ENCODE data around the gene NFATC1. TPM values are rescaled to one million over a fixed set of nuclear protein-coding genes. Genes with fewer than 3 reads are reported as not detected.
A peak's percentile ranks its signal among the peaks of the same experiment; 100 is the strongest.

Gene NFATC1
- total and polyA plus RNA-seq, 8 donors: 3.4 to 7.9 (median 4.4) TPM

DNA sequence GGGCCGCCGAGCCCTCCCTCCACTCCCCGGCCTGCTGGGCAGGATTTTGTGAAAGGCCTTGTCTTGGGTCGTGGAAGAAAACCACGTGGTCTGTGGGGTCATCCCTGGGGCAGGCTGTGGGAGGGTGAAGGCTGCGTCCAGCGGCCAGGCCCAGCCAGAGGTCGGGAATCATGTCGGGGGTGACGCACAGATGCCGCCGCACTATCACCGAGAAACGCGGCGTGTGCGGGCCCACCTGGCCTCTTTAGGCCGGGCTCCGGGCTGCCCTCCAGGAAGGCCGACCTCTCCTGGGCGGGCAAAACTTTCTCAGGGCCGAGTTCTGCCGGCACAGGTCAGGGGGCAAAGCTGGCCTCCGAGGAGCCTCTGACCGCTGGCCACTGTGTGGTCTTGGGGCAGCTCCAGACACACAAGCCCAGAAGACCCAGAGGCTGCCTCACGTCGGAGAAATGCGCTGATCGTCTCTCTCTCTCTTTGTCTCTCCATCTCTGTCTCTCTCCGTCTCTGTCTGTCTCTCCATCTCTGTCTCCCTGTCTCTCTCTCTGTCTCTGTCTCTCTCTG lies 28.4 kb downstream of the NFATC1 start:
- no peaks in the 10 kb centered on the region for H3K36me3 ChIP-seq
- no peaks in the 10 kb centered on the region for H3K4me1 ChIP-seq
- FAIRE-seq (no peak), ATAC-seq (peak in 3 of 4 donors; percentile 59 to 70 (median 61)), DNase-seq (peak in 1 of 6 donors; percentile 65)
- intact Hi-C loops (cut with DNase I): no loop called here
- no peak overlapping the region for H3K4me3 ChIP-seq
- no peaks in the 10 kb centered on the region for H3K9me3 ChIP-seq
- no peak overlapping the region for H3K27ac ChIP-seq
- WGBS, 2 donors: 83 to 87% methylated on average over 30 of the region's 30 CpGs
- H3K27me3 ChIP-seq: no peaks in the 10 kb centered on the region
- TF ChIP-seq, protein P1, sequence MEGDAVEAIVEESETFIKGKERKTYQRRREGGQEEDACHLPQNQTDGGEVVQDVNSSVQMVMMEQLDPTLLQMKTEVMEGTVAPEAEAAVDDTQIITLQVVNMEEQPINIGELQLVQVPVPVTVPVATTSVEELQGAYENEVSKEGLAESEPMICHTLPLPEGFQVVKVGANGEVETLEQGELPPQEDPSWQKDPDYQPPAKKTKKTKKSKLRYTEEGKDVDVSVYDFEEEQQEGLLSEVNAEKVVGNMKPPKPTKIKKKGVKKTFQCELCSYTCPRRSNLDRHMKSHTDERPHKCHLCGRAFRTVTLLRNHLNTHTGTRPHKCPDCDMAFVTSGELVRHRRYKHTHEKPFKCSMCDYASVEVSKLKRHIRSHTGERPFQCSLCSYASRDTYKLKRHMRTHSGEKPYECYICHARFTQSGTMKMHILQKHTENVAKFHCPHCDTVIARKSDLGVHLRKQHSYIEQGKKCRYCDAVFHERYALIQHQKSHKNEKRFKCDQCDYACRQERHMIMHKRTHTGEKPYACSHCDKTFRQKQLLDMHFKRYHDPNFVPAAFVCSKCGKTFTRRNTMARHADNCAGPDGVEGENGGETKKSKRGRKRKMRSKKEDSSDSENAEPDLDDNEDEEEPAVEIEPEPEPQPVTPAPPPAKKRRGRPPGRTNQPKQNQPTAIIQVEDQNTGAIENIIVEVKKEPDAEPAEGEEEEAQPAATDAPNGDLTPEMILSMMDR (IDR thresholded peaks at IDR 0.05): no peak

DNA sequence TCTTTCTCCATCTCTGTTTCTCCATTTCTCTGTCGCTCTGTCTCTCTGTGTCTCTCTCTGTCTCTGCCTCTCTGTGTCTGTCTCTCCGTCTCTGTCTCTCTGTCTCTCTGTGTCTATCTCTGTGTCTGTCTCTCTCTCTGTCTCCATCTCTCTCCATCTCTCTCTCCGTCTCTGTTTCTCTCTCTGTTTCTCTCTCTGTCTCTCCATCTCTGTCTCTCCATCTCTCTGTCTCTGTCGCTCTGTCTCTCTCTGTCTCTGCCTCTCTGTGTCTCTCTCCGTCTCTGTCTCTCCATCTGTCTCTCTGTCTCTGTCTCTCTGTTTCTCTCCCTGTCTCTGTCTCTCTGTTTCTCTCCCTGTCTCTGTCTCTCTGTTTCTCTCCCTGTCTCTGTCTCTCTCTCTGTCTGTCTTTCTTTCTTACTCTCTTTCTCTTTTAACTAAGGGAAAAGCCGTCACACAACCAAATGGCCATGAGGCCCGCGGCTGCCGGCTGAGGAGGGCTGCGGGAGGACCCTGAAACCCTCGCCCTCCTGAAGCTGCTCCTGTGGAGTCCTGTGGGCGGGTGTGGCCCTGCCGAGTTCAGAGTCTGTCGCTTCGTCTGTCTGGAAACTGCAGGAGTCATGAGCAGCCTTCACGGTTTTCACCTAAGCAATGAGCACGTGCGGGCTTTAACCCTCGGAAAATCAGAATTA lies 29.3 kb downstream of the NFATC1 start:
- Histone ChIP-seq H3K27ac (no peak overlapping the region), H3K36me3 (no peaks in the 10 kb centered on the region), H3K9me3 (no peaks in the 10 kb centered on the region), H3K27me3 (no peaks in the 10 kb centered on the region), H3K4me1 (no peaks in the 10 kb centered on the region), H3K4me3 (no peak overlapping the region)
- WGBS, 2 donors: 91 to 92% methylated on average over 19 of the region's 19 CpGs
- ATAC-seq (no peak), FAIRE-seq (no peak), DNase-seq (peak in 1 of 6 donors; percentile 20)
- TF ChIP-seq, protein P1 (IDR thresholded peaks at IDR 0.05): no peak
- intact Hi-C loops (cut with DNase I): no loop called here

DNA sequence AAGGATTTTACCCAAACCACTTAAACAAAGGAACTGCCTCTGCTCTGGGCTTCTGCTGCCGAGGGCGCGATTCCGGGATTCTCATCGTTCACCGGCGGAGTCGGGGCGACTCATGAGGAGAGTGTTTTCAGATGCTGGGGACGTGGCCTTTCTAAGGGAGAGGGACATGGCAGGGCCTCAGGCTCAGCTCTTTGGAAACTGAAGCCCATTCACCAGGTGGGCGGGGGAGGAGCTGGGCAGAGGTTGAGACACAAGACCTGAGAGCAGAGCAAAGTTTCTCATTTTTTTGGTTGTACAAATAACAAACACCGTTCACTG lies 29.8 kb downstream of the NFATC1 start:
- Histone ChIP-seq H3K27ac (no peak overlapping the region), H3K36me3 (no peaks in the 10 kb centered on the region), H3K4me1 (no peaks in the 10 kb centered on the region), H3K27me3 (no peaks in the 10 kb centered on the region), H3K4me3 (no peak overlapping the region), H3K9me3 (no peaks in the 10 kb centered on the region)
- ATAC-seq (no peak), DNase-seq (peak in 1 of 6 donors; percentile 29), FAIRE-seq (no peak)
- TF ChIP-seq, protein P1 (IDR thresholded peaks at IDR 0.05): no peak
- intact Hi-C loops (cut with DNase I): no loop called here
- 85 to 89% methylated on average over 12 of the region's 12 CpGs for whole genome bisulfite sequencing, 2 donors

DNA sequence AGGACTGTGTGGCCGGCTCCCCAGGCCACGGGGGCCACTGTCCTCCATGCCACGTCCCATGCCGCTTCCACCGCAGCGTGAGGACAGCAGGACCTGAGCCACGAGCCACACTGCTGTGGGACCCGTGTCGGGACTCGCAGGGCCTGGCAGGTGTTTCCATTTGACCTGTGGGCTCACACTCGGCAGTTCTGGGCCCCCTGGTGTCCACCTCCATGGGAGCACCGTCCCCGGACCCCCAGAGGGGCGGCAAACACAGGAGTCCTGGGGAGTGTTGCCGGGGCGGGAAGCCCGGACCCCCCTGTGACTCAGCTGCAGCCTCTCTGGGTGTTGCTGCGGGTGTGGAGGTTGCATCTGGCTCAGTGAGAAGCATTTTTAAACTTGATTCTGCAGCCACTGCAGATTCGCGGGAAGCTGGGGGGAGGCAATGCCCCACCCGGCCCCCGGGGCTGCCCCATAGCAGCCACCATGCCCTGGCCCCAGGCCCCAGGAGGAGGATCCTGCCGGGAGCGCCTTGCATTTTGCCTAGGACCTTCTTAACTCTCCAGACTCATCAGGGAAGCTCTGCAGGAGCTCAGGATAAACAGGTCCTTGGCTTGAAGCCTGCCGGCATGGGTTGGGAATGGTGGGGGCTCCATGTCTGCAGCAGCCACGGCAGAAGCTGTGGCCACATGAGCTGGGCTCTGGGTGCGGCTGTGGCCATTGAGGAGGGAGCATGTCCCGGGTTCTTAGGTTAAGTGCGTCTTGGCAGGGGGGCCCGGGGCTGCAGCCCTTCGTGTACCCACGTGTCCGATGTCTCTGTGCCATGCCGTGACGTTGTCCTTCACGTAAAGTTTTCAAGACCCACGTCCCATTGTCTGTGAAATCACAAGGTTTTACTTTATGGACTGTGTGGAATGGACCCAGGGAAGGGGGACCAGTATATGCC lies 30.9 kb downstream of the NFATC1 start:
- H3K4me1 ChIP-seq: no peaks in the 10 kb centered on the region
- FAIRE-seq: no peak
- no peaks in the 10 kb centered on the region for H3K9me3 ChIP-seq
- no peak overlapping the region for H3K27ac ChIP-seq
- no peak for ATAC-seq
- peak in 1 of 6 donors; percentile 67 for DNase-seq
- no peaks in the 10 kb centered on the region for H3K36me3 ChIP-seq
- no peak overlapping the region for H3K4me3 ChIP-seq
- TF ChIP-seq, protein P1 (IDR thresholded peaks at IDR 0.05): no peak
- intact Hi-C loops (cut with DNase I): no loop called here
- WGBS, 2 donors: 85 to 91% methylated on average over 37 of the region's 37 CpGs
- H3K27me3 ChIP-seq: no peaks in the 10 kb centered on the region
